GM21360 (cell line): Measurements from ENCODE around the gene NCKAP5.
"Not testable (repeated sequence)": the region's sequence is repeated elsewhere in the genome, so short reads cannot be mapped to it uniquely, and the experiment has no call there.

ENCODE experiments used
- ATAC-seq: cut with Tn5 transposase; IDR thresholded peaks from one replicate; pipeline ENCODE4 v1.9.1; 2021; ENCODE audit warnings: mild to moderate bottlenecking, moderate library complexity; ENCODE audit not compliant: unreplicated experiment

NCKAP5 gene

DNA sequence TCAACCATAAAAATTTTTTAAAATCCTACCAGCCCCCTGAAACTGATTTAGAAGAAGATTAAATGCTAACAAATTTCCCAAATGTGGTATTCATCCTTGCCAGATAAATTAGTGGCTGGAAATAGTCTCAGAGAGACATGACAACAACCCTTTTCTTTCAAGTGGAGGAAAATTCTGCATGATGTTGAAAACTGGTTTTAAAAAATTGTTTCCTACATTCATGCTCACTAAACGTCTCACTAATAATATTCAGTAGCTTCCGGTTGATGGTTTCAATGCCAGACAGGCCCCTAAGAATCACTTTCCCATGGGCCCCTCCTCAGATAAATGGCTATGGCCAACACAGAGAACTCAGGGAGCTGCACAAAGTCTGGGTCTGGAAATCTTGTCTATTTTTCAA is 43.2 kb downstream of the NCKAP5 start:
- no peak for ATAC-seq

DNA sequence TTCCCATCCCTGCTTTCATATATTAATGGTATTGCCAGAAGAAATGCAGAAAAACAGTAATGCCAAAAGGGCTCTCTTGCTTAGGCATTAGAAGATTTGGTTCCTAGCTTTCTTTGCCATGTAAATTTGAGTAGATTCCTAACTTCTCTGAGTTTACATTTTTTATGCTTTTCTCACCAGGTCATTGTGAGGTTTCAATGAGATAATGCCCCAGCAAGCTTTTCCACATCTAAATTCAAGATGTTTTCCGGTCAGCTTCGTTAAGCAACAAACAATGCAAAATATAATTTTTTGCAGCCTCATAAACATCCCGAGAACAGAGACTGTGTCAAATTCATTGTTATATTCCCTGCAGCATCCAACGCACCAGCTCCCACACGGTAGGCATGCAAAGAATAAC is 44.9 kb downstream of the NCKAP5 start:
- ATAC-seq, result no peak

DNA sequence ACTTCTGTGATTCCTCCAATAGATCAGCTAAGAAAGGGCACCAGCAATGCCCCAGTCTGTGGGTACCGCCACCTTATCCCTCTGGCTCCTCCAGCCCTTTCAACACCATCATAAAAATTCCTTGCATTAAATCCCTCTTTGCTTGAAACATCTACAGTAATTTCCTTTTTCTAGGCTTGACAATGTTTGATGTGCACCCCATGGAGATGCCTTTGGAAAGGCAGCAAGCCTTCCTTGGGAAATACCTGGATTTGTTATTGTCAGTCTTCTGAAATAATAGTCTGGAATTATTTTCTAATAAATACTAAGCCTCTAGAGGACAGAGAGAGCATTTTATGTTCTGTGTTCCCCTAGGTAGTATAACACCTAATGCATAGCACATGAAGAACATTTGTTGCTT is 46.1 kb downstream of the NCKAP5 start:
- no peak for ATAC-seq

DNA sequence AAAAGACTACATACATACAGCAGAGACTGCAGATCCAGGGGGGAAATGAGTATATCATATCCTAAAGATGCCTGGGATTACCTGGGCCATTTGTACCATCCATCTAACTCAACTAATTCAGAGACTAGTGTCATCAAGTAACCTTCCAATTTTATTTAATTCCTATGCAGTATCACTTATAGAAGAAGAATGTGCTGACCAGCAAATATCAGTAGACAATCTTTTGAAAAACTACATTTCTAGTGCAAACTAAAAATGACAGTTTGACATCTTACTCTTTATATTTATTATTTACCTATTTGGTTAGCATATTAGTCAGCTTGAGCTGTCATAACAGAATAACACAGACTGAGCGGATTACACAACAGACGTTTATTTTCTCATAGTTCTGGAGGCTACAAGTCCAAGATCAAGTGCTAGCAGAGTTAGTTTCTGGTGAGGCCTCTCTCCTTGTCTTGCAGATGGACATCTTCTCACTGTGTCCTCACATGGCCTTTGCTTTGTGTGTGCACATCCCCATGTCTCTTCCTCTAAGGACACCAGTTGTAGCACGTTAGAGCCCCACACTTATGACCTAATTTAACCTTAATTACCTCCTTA is 47.0 kb downstream of the NCKAP5 start:
- ATAC-seq, result no peak

DNA sequence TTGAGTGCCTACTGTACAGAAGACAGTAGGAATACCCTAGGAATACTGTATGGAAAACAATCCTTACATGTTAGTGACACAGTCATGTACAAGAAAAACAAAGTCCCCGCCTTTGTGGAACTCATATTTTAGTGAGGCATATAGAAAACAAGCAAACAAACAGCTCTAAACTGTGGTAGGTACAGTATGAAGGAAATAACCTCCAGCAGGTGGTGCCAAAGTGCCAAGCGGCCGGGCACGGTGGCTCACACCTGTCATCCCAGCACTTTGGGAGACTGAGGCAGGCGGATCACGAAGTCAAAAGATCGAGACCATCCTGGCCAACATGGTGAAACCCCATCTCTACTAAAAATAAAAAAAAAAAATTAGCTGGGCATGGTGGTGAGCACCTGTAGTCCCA is 48.6 kb downstream of the NCKAP5 start:
- ATAC-seq, result not testable (repeated sequence)

DNA sequence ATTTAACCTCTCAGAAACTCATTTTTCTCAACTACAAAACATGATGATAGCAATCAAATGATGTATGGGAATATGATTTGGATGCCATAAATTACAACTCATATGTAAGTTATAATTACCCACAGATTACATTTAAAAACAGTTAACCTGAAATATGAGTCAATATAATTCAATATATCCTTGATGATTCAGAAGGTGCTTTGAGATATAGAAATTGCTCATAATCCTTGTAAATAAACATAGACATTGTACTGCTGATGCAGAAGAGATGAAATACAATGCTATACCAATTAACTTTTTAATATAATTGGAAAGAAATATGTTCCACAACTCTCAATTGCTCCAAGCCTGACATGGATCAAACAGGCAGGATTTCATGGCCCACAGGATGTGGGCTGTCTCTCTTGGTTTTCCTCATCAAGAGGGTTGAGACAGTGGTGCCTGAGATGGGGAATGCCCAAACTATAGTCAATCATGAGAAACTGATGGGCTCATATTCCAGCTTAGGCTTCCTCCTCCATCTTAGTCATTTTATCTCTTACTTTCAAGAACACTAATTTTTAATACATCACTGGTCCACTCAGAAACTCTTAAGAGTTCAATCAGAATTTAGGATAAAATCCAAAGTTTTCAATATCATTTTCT is 49.4 kb downstream of the NCKAP5 start:
- ATAC-seq, result no peak

DNA sequence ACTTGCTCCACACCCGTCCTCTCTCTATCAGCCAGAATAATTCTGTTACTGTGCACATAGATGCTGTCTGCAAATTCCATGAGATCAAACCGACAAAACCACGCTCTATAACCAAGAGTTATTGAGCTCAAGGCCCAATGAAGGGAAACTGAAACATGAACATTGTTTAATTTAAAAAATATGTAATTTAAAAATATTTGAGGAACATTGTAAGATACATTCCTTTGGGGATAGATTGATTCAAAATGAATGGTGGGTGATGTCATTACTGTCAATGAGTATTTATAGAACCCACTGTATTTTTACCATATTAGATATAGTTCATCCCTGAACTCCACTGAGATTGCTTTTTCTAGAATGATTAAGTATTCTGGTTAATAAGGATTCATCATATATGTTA is 50.4 kb downstream of the NCKAP5 start:
- ATAC-seq, result no peak

DNA sequence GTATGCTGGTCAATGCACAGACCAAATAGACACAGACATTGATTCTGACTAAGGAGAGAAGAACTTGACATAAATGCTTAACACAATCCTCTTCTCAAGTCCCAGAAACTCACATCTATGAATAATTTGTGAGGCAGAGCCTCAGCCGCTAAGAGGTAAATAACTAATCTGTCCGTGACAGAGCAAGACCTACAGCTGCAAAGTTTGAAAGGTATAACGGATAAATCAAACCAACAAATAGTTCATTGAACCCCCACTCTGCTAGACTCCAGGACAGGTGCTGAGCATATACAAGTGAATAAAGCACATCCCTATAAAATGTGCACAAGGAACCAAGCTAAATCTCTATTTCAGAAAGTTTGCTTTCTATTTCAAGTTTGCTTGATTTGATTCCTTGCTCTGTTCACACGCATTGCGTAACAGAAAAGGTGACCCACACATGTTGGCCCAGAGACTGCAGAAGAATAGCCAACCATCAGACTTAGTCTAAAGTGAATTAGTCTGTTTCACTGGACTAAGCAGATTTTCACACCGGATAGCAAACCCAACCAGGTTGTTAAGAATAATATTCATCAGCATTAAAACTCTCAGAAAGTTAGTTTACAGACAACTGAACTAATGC is 51.7 kb downstream of the NCKAP5 start:
- ATAC-seq, result no peak

DNA sequence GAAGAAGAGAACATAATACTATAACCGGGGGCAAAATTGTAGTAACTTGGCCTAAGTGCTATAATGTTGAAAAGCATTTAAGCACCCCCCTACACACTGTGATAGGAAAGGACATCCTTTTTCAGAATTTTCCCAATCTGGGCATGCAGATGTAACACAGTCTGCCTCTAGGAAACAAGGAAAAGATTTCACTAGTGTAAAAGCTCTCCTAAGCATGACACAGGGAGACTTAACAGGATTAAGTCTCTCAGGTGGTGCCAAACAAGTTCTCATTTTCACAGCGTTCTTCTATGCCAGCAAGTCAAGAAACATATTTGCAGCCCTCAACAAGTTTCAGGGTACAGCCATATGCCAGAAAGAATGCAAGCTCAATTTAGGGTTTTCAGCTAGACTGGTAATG is 53.0 kb downstream of the NCKAP5 start:
- no peak for ATAC-seq

DNA sequence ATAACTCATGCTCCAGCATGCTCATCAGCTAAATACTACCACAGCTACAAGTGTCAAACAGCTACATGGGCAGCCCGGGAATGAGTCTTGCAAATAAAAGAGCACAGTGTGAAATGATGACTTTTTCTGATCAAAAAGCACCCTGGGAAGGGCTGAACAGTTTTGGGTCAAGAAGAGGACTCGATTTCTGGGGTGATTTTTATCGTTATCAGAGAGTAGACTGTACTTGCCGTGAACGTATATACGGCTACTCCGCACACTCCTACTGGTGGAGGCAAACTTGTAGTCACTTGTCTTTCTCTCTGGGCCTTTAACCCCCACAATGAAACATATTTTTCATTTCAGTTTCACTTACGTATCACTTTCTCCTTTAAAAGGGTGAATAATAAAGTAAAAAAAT is 54.4 kb downstream of the NCKAP5 start:
- ATAC-seq, result no peak

DNA sequence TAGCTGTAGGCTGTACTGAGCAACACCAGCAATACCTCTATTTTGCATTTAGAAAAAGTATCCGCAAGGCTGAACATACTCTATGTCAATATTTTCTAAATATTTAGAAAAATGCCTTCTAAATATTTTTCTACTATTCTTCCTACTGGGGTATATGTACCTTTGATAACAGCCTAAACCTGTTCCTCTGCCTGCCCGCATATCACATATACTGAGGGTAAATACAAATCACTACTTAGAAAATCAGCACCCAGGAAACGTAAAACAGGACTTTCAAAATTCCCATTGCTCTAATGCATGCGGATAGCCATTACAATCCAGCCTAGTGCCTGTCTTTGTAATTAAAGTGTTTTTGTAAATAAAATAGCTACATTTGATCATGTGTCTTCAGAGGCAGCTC is 56.1 kb downstream of the NCKAP5 start:
- ATAC-seq, result no peak

DNA sequence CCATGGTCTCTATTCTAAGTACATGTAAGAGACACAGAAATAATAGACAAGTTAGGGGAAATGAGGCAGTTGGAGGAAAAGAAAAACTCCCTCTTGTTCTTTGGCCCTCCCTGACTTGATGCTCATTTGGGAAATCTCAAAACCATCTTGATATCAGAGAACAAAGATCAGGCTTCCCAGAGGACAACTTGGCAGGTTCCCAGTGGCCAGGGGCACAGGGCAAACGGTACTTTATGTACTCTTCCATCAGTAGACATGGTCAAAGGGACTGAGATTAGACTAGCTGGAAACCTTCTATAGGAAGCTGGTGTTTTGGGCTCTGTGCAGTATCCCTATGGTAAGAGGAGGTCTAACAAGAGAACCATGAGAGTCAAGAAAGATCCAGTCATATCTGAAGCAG is 56.6 kb downstream of the NCKAP5 start:
- no peak for ATAC-seq

DNA sequence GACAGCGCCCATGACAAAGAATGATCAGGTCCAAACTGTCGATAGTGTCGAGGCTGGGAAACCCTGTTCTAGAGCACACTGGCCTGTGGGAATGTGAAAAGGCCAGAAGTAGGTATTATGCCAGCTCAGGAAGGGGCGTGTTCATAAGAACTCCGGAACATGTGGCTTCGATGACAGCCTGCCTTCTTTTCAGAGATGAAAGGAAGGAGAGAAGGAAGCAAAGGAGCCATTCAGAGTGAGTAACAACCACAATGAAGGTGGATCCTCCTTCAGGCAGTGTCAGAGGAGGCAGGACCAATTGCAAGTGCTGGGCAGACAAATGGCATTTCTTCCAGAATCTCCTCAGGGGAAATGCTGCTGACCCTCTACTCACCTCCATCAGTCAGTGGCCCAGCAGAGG is 58.5 kb downstream of the NCKAP5 start:
- no peak for ATAC-seq

DNA sequence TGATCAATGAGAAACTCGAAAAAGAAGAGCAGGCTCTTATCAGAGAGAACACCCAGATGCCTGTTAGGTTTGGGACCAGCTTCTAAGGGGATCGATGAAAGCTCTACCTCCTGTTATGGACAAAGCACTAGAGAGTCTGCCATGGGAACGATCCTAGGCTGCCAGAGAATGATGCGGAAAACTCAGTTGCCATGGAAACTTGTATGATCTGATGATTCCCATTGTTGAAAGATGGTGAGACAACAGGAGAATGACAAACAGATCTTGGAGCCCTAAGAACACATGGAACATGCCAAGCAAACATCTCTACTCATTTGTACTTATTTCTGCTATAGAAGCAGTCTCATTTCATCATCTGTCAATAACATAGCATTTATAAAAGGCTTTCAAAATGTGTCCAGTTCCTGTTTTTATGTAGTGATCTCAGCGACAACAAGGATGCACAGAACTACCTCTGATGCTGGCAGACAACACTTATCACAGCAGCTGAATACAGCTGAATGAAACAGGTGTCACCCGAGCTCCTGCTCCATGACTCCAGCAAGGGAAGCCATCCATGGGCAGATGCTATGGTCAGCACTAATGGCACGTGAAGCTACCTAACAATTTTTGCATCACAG is 59.6 kb downstream of the NCKAP5 start:
- no peak for ATAC-seq

DNA sequence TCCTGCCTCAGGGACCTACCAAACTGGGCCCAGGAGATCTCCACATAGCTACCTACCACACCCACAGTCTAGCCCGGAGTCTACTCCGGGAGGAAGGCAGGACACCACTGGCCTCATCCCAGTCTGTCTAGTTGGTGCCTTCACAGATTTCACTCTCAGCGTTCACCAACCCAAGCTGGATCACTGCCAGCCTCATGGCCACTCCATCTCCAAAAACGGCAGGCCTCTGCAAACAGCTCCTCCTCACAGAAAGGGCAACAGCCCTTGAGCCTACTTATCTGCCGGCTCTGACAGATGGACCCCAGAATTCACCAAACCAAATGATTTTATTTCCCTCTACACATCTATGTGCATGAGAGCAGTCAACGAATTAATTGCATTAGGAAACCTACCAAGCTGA is 61.3 kb downstream of the NCKAP5 start:
- no peak for ATAC-seq

DNA sequence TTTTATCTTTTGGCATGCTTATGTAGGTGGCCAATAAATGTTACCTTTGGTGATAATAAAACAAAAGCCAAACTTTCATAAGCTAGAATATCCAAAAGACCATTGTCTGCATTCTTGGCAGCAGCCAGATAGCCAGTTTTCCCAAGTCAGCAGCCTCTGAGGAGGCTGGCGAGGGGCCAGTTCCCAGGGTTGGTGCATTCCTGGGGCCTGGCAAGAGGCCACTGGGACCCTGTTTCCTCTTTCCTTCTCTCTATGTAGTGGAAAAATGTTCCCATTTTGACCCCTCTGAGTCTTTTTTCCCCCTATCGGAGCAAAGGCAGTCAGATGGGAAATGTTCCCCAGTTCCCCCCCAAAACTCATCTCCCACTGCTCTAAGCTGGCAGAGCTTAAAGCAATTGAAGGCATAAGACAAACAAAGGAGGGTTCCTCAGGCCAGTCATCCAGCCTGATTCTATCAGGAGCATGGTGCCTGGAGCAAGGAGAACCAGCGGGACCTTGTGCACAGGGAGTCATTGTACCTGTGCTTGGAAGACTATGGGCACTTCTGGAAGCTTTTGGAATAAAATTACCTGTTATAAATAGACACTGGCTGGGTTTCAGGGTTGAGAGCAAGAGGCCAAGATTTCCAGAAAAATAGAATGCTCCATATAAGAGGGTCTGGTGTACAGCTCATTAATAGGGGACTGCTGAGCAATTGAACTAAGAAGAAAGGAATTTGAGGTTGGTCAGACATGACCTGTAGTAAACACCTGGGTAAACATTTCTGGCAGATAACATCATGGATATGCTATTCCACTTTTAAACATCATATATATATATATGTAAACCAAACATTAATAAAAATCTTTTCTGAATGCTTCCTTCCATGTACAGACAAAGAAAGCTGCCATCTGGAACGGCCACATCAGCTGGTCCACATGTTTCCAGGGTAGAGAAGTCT is 63.4 kb downstream of the NCKAP5 start:
- ATAC-seq, result no peak

DNA sequence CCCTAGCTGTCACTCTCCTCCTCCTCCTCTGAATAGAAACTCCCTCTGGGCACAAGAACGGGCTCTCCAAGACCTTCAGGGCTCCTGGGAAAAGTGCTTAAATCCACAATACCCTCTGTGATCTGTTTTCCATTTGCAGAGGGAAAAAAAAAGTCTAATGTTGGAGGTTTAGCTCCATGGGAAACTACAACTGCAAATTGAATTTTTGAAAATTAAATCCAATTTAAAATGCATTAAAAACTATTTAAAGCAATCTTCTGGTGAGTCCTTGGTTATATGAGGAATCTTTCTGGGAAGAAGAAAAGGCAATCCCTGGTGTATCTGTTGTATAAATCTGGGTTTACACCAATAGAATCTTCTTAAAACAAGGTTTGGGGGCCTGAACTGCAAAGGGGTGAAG is 64.3 kb downstream of the NCKAP5 start:
- no peak for ATAC-seq

DNA sequence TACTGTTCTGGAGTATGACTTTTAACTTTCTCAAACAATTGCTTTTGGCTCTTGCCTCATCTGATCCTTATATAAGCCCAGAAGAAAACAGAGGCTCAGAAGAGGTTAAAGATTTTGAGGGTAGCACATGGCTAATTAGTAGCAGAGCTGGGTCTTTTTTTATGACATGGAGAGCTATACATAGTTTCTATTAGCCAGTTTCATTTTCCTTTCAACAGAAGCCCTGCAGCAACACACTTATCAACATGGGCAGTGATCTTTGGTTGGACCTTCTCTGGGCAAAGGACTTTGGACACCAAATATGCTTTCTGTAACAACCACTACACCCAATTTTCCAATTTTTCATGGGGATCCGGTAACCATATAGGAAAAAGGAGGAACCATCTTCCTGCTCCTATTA is 64.9 kb downstream of the NCKAP5 start:
- ATAC-seq, result no peak

DNA sequence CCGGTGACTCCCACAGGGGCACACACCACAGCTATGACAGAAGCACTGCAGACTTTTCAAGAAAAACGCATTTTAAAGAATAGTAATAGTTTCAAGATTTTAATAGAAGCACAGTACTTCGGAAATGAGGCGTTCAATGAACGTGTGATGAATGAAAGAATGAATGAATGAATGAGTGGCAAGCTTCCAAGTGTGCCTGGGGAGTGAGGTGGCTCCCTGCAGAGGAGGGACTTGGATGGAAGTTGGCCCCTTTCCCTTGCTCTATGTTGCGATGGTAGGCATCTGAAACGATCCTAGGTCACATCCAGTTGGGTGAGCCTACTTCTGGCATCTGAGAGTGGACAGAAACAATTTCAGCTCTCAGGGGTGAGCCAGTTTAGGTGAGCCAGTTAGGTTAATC is 65.6 kb downstream of the NCKAP5 start:
- ATAC-seq, result no peak

DNA sequence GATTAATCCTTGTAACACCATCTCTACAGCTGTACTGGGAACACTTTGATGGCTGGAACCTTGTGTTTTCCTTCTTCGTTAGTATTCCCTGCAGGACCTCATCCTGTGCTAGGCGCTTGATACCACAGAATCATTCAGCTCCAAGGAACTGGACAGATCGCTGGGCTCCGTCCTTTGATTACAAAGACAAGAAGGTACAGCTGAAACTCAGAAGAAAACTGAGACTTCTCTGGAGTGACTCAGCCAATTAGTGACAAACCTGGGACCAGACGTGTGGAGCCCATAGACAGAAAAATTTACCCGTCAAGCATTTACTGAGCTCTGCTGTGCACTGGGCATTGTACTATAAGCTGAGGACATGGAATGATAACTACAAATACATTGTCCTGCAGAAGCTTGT is 67.3 kb downstream of the NCKAP5 start:
- ATAC-seq, result no peak
